ENCODE measurements around the gene NTNG1. TPM values are rescaled to one million over a fixed set of nuclear protein-coding genes. Genes with fewer than 3 reads are reported as not detected.

NTNG1 gene
- total and polyA plus RNA-seq, 9 donors = 0.28 to 9.1 (median 0.97) TPM

GRCh38 chr1:107499139-107499744, 358.4 kb downstream of the NTNG1 start:
- H3K9me3 ChIP-seq = no peaks in the 10 kb centered on the region
- no peak for TF ChIP-seq EP300 (IDR thresholded peaks at IDR 0.05)
- no peak for TF ChIP-seq POLR2A (IDR thresholded peaks at IDR 0.05)
- no peak for TF ChIP-seq CTCF (IDR thresholded peaks at IDR 0.05)
- 56 to 63% (median 58%) methylated on average over 4 of the region's 4 CpGs for WGBS, 3 donors

GRCh38 chr1:107501081-107501605, 360.3 kb downstream of the NTNG1 start:
- Histone ChIP-seq H3K4me3 (no peak overlapping the region), H3K9me3 (no peaks in the 10 kb centered on the region), H3K27ac (no peak overlapping the region), H3K4me1 (ENCODE audit: insufficient read depth) (no peaks in the 10 kb centered on the region), H3K27me3 (no peaks in the 10 kb centered on the region), H3K36me3 (no peaks in the 10 kb centered on the region)
- DNase-seq = no peak
- WGBS, 3 donors = 75 to 79% (median 77%) methylated on average over 6 of the region's 6 CpGs
- intact Hi-C loops (cut with DNase I) = no loop called here
- TF ChIP-seq CTCF (IDR thresholded peaks at IDR 0.05) = no peak
- TF ChIP-seq EP300 (IDR thresholded peaks at IDR 0.05) = no peak

More at GRCh38 chr1:107499139-107499744, 358.4 kb downstream of the NTNG1 start:
- Histone ChIP-seq H3K36me3 (no peaks in the 10 kb centered on the region), H3K4me3 (no peak overlapping the region), H3K4me1 (ENCODE audit: insufficient read depth) (no peaks in the 10 kb centered on the region), H3K27ac (no peak overlapping the region), H3K27me3 (no peaks in the 10 kb centered on the region)
- intact Hi-C loops (cut with DNase I) = no loop called here
- DNase-seq = no peak

- TF ChIP-seq CTCF (IDR thresholded peaks at IDR 0.05) = no peak
- TF ChIP-seq POLR2A (IDR thresholded peaks at IDR 0.05) = no peak
- no peak for TF ChIP-seq EP300 (IDR thresholded peaks at IDR 0.05)
- Histone ChIP-seq H3K4me1 (ENCODE audit: insufficient read depth) (no peaks in the 10 kb centered on the region), H3K9me3 (no peaks in the 10 kb centered on the region), H3K27ac (no peak overlapping the region), H3K4me3 (no peak overlapping the region), H3K36me3 (no peaks in the 10 kb centered on the region), H3K27me3 (no peaks in the 10 kb centered on the region)
- WGBS, 3 donors = 79 to 87% (median 83%) methylated on average over 4 of the region's 4 CpGs
- no peak for DNase-seq
- intact Hi-C loops (cut with DNase I) = no loop called here
Measured at GRCh38 chr1:107510347-107510746, 369.5 kb downstream of the NTNG1 start.

GRCh38 chr1:107512836-107513235, 372.0 kb downstream of the NTNG1 start:
- 35 to 56% (median 39%) methylated on average over 2 of the region's 2 CpGs for WGBS, 3 donors
- TF ChIP-seq CTCF (IDR thresholded peaks at IDR 0.05) = no peak
- no peak for TF ChIP-seq EP300 (IDR thresholded peaks at IDR 0.05)
- no peak for TF ChIP-seq POLR2A (IDR thresholded peaks at IDR 0.05)
- H3K36me3 ChIP-seq = no peaks in the 10 kb centered on the region
- no peaks in the 10 kb centered on the region for H3K27me3 ChIP-seq
- DNase-seq = no peak
- H3K4me1 ChIP-seq (ENCODE audit: insufficient read depth) = no peaks in the 10 kb centered on the region
- no peak overlapping the region for H3K27ac ChIP-seq
- H3K9me3 ChIP-seq = no peaks in the 10 kb centered on the region
- H3K4me3 ChIP-seq = no peak overlapping the region
- intact Hi-C loops (cut with DNase I) = no loop called here

All from ovary (tissue), 9 donors.